GM12874 (cell line): ENCODE data around the gene PLXDC2.

Source experiments
- CTCF ChIP-seq: IDR thresholded peaks from 2 replicates; pipeline ENCODE4 v1.5.1; 2011; ENCODE audit warnings: low read depth, mild to moderate bottlenecking, control low read depth, low read length, moderate library complexity; ENCODE audit not compliant: insufficient read depth

The PLXDC2 gene

GRCh38 chr10:19956516-19957032, 140.3 kb downstream of the PLXDC2 start:
- no peak for TF ChIP-seq CTCF

- TF ChIP-seq CTCF = no peak
Observed at GRCh38 chr10:19958787-19959186, 142.6 kb downstream of the PLXDC2 start.

- no peak for TF ChIP-seq CTCF
Observed at GRCh38 chr10:19961076-19962053, 145.1 kb downstream of the PLXDC2 start.

GRCh38 chr10:19964625-19965024, 148.4 kb downstream of the PLXDC2 start:
- no peak for TF ChIP-seq CTCF

GRCh38 chr10:19966751-19967150, 150.5 kb downstream of the PLXDC2 start:
- TF ChIP-seq CTCF = no peak

GRCh38 chr10:19967981-19968380, 151.7 kb downstream of the PLXDC2 start:
- TF ChIP-seq CTCF = no peak

- TF ChIP-seq CTCF = no peak
Observed at GRCh38 chr10:19968745-19969144, 152.5 kb downstream of the PLXDC2 start.
